ENCODE results near the gene EMP1.

The EMP1 gene

GRCh38 chr12:13219320-13219719, 22.8 kb downstream of the EMP1 start:
- no peak for DNase-seq (ENCODE audit: low spot score)

GRCh38 chr12:13220838-13221237, 24.3 kb downstream of the EMP1 start:
- DNase-seq (ENCODE audit: low spot score), result no peak

GRCh38 chr12:13222076-13222475, 25.6 kb downstream of the EMP1 start:
- no peak for DNase-seq (ENCODE audit: low spot score)

GRCh38 chr12:13223179-13223804, 26.8 kb downstream of the EMP1 start:
- DNase-seq (ENCODE audit: low spot score), result no peak

GRCh38 chr12:13223941-13224340, 27.4 kb downstream of the EMP1 start:
- no peak for DNase-seq (ENCODE audit: low spot score)

GRCh38 chr12:13227191-13227590, 30.7 kb downstream of the EMP1 start:
- no peak for DNase-seq (ENCODE audit: low spot score)

GRCh38 chr12:13228579-13228978, 32.1 kb downstream of the EMP1 start:
- DNase-seq (ENCODE audit: low spot score), result no peak

GRCh38 chr12:13229504-13229903, 33.0 kb downstream of the EMP1 start:
- no peak for DNase-seq (ENCODE audit: low spot score)

- DNase-seq (ENCODE audit: low spot score), result no peak
Measured at GRCh38 chr12:13230500-13230899, 34.0 kb downstream of the EMP1 start.

- DNase-seq (ENCODE audit: low spot score), result peak; percentile 25
Measured at GRCh38 chr12:13233830-13234641, 37.5 kb downstream of the EMP1 start.

- DNase-seq (ENCODE audit: low spot score), result no peak
Measured at GRCh38 chr12:13238204-13238603, 41.7 kb downstream of the EMP1 start.

GRCh38 chr12:13241833-13242488, 45.4 kb downstream of the EMP1 start:
- DNase-seq (ENCODE audit: low spot score), result no peak

- DNase-seq (ENCODE audit: low spot score), result no peak
Measured at GRCh38 chr12:13242936-13243335, 46.4 kb downstream of the EMP1 start.

GRCh38 chr12:13243516-13244070, 47.1 kb downstream of the EMP1 start:
- DNase-seq (ENCODE audit: low spot score), result no peak

- DNase-seq (ENCODE audit: low spot score), result no peak
Measured at GRCh38 chr12:13247596-13247995, 51.1 kb downstream of the EMP1 start.

GRCh38 chr12:13248964-13249363, 52.4 kb downstream of the EMP1 start:
- DNase-seq (ENCODE audit: low spot score), result no peak

GRCh38 chr12:13250416-13250815, 53.9 kb downstream of the EMP1 start:
- no peak for DNase-seq (ENCODE audit: low spot score)

- DNase-seq (ENCODE audit: low spot score), result no peak
Measured at GRCh38 chr12:13251521-13251920, 55.0 kb downstream of the EMP1 start.

GRCh38 chr12:13252024-13252423, 55.5 kb downstream of the EMP1 start:
- no peak for DNase-seq (ENCODE audit: low spot score)

- DNase-seq (ENCODE audit: low spot score), result no peak
Measured at GRCh38 chr12:13252616-13253015, 56.1 kb downstream of the EMP1 start.

- no peak for DNase-seq (ENCODE audit: low spot score)
Measured at GRCh38 chr12:13253966-13254760, 57.6 kb downstream of the EMP1 start.

Measured in SK-N-DZ (cell line).